ENCODE results near the gene ACP3.

ACP3 gene

DNA sequence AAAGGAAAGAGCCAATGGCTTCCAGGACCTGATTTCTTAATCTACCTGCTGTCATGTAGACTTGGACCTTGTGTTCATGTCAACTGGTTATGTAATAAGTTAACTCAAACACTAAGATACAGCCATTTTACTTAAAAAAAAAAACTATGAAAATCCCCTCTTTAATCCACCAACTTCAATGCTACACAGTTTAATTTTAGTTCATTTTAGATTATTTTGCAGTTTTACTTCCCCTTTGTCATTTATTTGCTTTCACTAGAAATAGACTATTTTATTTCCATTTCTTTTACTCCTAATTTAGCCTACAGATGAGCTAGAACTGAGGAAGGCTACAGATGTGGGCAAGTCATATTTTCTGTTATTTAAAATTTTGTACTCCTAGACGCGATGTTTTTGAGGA is 89.4 kb downstream of the ACP3 start:
- DNase-seq (ENCODE audit: low spot score) = no peak

DNA sequence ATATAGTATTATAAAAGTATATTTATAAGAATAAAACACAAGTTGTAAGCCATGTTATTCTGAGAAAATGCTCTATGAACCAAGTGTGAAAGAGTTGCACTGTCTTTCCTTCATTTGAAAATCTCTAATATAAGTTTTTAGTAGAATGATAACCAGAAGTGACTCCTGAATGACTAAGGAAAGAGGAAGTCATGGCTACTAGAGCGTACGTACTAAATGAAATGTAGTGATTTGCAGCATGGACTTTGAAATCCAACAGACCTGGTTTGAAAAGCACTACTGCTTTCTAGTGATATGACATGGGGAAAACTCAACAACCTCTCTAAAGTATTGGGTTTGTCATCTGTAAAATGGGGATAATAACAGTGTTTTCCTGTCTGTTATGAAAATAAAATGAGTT is 89.8 kb downstream of the ACP3 start:
- no peak for DNase-seq (ENCODE audit: low spot score)
